AG04450 (cell line): ENCODE measurements around the gene RUNX2. TPM values are rescaled to one million over a fixed set of nuclear protein-coding genes. Genes with fewer than 3 reads are reported as not detected.
A peak's percentile ranks its signal among the peaks of the same experiment; 100 is the strongest.

Source experiments
- CTCF ChIA-PET: fragments of 300-600, 350-600 bp; formaldehyde crosslinking; extraction: SDS; loops from one replicate; lab custom pipeline; 2022; ENCODE audit warnings: antibody characterized with exemption, inconsistent platforms; lab: Charles Lee
- POLR2A ChIA-PET: fragments of 350-600 bp; formaldehyde crosslinking; extraction: SDS; loops from one replicate; lab custom pipeline; 2021; ENCODE audit warnings: antibody characterized with exemption, inconsistent platforms; lab: Yijun Ruan, JAX
- DNase-seq: peaks from one replicate; pipeline ENCODE4 v3.0.0-alpha.2; 2011; ENCODE audit warnings: low read depth, low spot score
- H3K27ac ChIP-seq: one replicate; pipeline ENCODE4 v1.5.1; 2012; ENCODE audit warnings: low read depth, low read length, control low read depth
- H3K27me3 ChIP-seq: one replicate; pipeline ENCODE4 v1.6.0; 2012; ENCODE audit warnings: low read length; ENCODE audit not compliant: control insufficient read depth, insufficient read depth
- H3K4me3 ChIP-seq: 2 replicates; pipeline ENCODE4 v1.5.1; 2011; ENCODE audit warnings: mild to moderate bottlenecking, low read depth, low read length, control low read depth
- H3K9me3 ChIP-seq: 2 replicates; pipeline ENCODE4 v1.5.1; 2012; ENCODE audit warnings: low read length; ENCODE audit not compliant: control insufficient read depth, insufficient read depth
- polyA plus RNA-seq: library from polyadenylated mRNA; depleted of rRNA; stranded (reverse); fragments of >200 nt; gene quantifications from 2 replicates; pipeline ENCODE4 v1.2.3, GENCODE V29; 2011
- TF ChIP-seq, protein P1 (sequence below): IDR thresholded peaks from 2 replicates; pipeline ENCODE4 v1.5.1; 2011; ENCODE audit warnings: low read depth, low read length, control low read depth, inconsistent platforms

Gene RUNX2
- polyA plus RNA-seq, 1 experiment: 3.4 TPM

DNA sequence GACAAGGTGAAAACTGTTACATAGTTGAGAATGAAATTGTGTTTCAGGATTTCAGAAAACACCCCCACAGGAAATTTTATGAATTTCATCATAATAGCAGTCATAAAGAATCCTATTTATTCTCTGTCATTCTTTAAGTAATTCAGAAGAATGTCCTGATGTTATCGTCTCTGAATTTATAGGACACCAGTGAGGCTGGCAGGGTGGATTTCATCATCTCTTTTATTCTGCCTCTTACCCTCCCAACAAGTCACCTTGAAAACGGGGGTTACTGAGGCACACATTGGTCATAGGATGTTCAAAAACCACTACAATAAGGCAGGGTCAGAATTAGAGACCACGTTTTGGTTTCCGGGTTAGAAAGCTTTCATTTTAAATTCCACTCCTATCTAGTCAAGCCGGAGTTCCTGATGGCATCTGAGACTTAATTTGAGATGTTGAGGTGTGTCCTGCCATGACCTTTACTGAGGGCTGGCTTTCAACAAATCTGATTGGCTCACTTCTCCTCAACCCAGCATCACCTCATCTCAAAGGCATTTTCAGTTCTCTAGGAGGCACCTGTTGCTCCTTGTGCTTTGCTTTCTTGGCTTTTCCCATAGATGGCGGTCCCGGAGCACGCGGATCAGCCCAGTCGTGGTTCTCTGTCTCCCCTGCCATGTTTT lies 280.3 kb downstream of the RUNX2 start:
- no peak overlapping the region for H3K4me3 ChIP-seq
- DNase-seq: no peak
- H3K27me3 ChIP-seq: no peaks in the 10 kb centered on the region
- TF ChIP-seq, protein P1, sequence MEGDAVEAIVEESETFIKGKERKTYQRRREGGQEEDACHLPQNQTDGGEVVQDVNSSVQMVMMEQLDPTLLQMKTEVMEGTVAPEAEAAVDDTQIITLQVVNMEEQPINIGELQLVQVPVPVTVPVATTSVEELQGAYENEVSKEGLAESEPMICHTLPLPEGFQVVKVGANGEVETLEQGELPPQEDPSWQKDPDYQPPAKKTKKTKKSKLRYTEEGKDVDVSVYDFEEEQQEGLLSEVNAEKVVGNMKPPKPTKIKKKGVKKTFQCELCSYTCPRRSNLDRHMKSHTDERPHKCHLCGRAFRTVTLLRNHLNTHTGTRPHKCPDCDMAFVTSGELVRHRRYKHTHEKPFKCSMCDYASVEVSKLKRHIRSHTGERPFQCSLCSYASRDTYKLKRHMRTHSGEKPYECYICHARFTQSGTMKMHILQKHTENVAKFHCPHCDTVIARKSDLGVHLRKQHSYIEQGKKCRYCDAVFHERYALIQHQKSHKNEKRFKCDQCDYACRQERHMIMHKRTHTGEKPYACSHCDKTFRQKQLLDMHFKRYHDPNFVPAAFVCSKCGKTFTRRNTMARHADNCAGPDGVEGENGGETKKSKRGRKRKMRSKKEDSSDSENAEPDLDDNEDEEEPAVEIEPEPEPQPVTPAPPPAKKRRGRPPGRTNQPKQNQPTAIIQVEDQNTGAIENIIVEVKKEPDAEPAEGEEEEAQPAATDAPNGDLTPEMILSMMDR: no peak
- ChIA-PET POLR2A (no interaction called here), CTCF (no interaction called here)
- H3K9me3 ChIP-seq: no peaks in the 10 kb centered on the region; the same call in 1 of the 2 replicates
- H3K27ac ChIP-seq: no peak overlapping the region

DNA sequence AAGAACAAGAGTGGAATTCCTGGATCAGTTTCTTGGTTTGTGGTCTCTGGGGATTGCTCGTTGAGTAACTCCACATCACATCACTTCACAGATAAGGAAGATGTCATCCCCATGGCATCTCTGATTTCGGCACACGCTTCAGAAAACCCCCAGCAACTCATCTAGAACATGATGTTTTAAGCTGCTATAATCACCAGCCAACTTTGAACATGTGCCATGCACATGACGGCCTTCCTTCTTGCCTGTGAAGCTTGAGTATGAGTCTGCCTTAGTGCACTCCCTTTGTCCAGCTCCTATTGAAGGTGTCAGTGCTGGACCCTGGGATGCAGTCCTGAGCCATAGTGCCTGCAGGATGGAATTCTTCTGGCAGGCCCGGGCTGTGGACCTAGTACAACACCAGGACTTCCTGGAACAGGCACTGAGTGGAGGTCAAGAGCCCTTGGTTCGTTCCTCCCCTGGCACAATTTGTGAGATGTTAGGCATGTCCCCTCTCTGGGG lies 281.1 kb downstream of the RUNX2 start:
- H3K27me3 ChIP-seq: no peaks in the 10 kb centered on the region
- CTCF ChIA-PET: no interaction called here
- H3K4me3 ChIP-seq: no peak overlapping the region
- POLR2A ChIA-PET: no interaction called here
- TF ChIP-seq, protein P1: no peak
- DNase-seq: peak; percentile 72
- H3K9me3 ChIP-seq: no peaks in the 10 kb centered on the region; the same call in 1 of the 2 replicates
- no peak overlapping the region for H3K27ac ChIP-seq

DNA sequence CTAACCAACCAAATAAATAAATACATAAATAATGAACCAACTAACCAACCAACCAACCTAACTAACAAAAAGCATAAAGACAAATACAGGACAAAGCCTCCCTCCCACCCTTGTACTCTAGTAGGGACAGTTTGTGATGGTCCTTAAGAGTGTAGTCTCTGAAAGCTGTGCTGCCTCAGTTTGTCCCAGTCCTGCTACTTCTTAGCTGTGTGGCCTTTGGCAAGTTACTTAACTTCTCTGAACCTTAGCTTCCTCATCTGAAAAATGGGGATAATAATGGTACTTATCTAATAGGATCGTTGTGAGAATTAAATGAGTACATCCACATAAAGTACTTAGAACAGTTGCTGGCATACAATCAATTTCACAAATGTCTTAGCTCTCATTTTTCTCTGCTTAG lies 282.2 kb downstream of the RUNX2 start:
- no peaks in the 10 kb centered on the region; the same call in 1 of the 2 replicates for H3K9me3 ChIP-seq
- no peak overlapping the region for H3K27ac ChIP-seq
- CTCF ChIA-PET: no interaction called here
- no peak overlapping the region for H3K4me3 ChIP-seq
- H3K27me3 ChIP-seq: no peaks in the 10 kb centered on the region
- POLR2A ChIA-PET: no interaction called here
- TF ChIP-seq, protein P1: no peak
- DNase-seq: no peak

DNA sequence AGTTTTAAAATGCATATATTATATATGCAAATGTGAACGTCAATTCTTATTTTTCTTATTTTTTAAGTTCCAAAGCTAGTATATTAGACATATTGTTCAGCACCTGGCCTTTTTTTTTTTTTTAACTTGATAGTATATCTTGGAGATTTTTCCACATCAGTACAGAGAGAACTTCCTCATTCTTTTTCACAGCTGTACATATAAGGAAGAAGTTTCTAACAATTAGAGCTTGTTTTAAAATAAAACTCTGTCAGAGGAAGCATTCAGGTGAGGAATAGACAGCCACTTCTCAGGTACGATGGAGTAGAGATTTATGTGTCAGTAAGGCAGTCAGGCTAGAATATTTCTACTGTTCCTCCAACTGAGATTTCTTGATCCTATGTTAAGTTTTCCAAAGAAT lies 282.7 kb downstream of the RUNX2 start:
- no peak overlapping the region for H3K27ac ChIP-seq
- TF ChIP-seq, protein P1: no peak
- ChIA-PET CTCF (no interaction called here), POLR2A (no interaction called here)
- no peak for DNase-seq
- no peaks in the 10 kb centered on the region for H3K9me3 ChIP-seq
- H3K4me3 ChIP-seq: no peak overlapping the region
- H3K27me3 ChIP-seq: no peaks in the 10 kb centered on the region

DNA sequence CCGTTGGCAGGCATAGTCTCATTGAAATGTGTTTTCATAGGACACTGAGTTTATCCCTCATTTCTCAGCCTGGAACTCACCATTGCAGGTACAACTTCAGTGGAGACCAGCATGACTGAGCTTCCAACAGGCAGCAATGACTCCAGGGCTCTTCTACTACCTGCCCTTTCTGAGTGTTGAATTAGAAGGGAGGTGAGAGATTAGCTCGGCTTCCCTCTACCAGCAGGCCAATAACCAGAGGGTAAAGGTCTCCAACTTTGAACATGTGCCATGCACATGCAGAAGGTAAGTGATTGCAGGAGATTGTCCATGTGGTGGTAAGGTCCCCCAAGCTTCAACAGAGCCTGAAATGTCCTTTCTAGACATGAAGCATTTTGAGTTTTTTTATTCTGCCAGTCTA lies 283.4 kb downstream of the RUNX2 start:
- Histone ChIP-seq H3K9me3 (no peaks in the 10 kb centered on the region), H3K27me3 (no peaks in the 10 kb centered on the region), H3K4me3 (no peak overlapping the region), H3K27ac (no peak overlapping the region)
- no peak for DNase-seq
- TF ChIP-seq, protein P1: no peak
- POLR2A ChIA-PET: no interaction called here
- CTCF ChIA-PET: no interaction called here
